GM12891 (cell line): ENCODE data around the gene ADIRF.

Experiments used
- PAX5 ChIP-seq: IDR thresholded peaks from 2 replicates; pipeline ENCODE4 v1.6.1; 2011; ENCODE audit warnings: low read length, moderate library complexity, mild to moderate bottlenecking; ENCODE audit not compliant: insufficient read depth, severe bottlenecking
- POLR2A ChIP-seq: IDR thresholded peaks from 2 replicates; pipeline ENCODE4 v1.6.1; 2011; ENCODE audit warnings: low read depth, low read length, control low read depth
- POLR2AphosphoS5 ChIP-seq: IDR thresholded peaks from 2 replicates; pipeline ENCODE4 v1.6.1; 2011; ENCODE audit warnings: low read depth, low read length, control low read depth
- POU2F2 ChIP-seq: IDR thresholded peaks from 2 replicates; pipeline ENCODE4 v1.6.1; 2011; ENCODE audit warnings: low read depth, mild to moderate bottlenecking, control low read depth, low read length, moderate library complexity
- SPI1 ChIP-seq: IDR thresholded peaks from 2 replicates; pipeline ENCODE4 v1.6.1; 2011; ENCODE audit warnings: low read depth, low read length, control low read depth
- TAF1 ChIP-seq: IDR thresholded peaks from 2 replicates; pipeline ENCODE4 v1.6.1; 2011; ENCODE audit warnings: low read depth, low read length, control low read depth

- TF ChIP-seq TAF1 (no peak), POLR2A (peak; percentile 72), SPI1 (no peak), POLR2AphosphoS5 (peak; percentile 64), POU2F2 (no peak), PAX5 (no peak)
These were observed 2.2 kb upstream of the ADIRF start for GRCh38 chr10:86965986-86966654.
